ENCODE measurements around the gene GTPBP2. TPM values are rescaled to one million over a fixed set of nuclear protein-coding genes. Genes with fewer than 3 reads are reported as not detected.

The GTPBP2 gene
- total and polyA plus RNA-seq, 2 of the 13 experiments (the other 11 are each of a cell fraction or from before 2014, with no cell fraction given): 26.9 to 88.2 TPM

DNA sequence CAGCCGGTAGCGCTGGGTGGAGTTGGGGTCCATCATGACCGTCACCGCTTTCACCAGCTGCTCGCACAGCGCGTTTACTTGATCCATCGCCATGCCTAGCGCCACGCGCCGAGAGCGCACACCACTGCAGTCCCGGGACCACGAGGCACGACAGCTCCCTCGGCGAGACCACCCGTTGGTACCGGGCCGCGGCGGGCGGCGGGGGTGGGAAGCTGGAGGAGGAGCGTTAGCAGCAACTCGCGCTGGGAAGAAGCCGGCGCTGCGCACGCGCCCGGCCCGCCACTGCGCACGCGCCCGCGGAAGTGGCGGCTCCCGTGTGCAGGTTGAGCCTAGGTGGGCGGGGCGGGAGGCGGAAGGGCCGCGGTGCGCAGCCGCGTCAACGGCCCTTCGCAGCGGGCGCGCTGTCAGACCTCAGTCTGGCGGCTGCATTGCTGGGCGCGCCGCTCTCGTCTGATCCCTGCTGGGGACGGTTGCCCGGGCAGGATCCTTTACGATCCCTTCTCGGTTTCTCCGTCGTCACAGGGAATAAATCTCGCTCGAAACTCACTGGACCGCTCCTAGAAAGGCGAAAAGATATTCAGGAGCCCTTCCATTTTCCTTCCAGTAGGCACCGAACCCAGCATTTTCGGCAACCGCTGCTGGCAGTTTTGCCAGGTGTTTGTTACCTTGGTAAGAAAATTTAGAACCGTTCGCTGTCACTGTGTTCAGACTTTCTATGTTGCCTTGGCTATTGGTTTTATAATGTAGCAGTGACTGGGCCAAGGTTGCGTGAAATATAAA, 53.1 kb downstream of the GTPBP2 start, which contains the start of the genes POLH and XPO5 (continued):
- TF ChIP-seq ZNF761 (CRISPR knock-in tag; conservative IDR thresholded peaks at IDR 0.05) (peak; percentile 60; the same call in 1 of the 2 replicates), ATAD3A (CRISPR knock-in tag; IDR thresholded peaks at IDR 0.05) (no peak), ZNF792 (CRISPR knock-in tag; IDR thresholded peaks at IDR 0.05) (peak; percentile 84), ZNF224 (CRISPR knock-in tag; IDR thresholded peaks at IDR 0.05) (peak; percentile 20; the same call in 1 of the 2 replicates), ZNF850 (CRISPR knock-in tag; conservative IDR thresholded peaks at IDR 0.05) (no peak; the same call in 1 of the 2 replicates), ARNT2 (CRISPR knock-in tag; IDR thresholded peaks at IDR 0.05; ENCODE audit: low read depth) (peak; percentile 94), ZNF121 (CRISPR knock-in tag; IDR thresholded peaks at IDR 0.05) (0 out of 2 replicates have a peak, but pooled peaks have one; percentile 25), ZKSCAN5 (CRISPR knock-in tag; IDR thresholded peaks at IDR 0.05) (no peak), ATM (IDR thresholded peaks at IDR 0.05; ENCODE audit: borderline replicate concordance) (no peak), NCOA5 (CRISPR knock-in tag; IDR thresholded peaks at IDR 0.05) (no peak), ZNF776 (CRISPR knock-in tag; IDR thresholded peaks at IDR 0.05) (no peak; the same call in 1 of the 2 replicates), ZNF589 (CRISPR knock-in tag; conservative IDR thresholded peaks at IDR 0.05) (peak; percentile 96), POLR2AphosphoS2 (IDR thresholded peaks at IDR 0.05; ENCODE audit: low read depth, low read length) (no peak), ZNF10 (CRISPR knock-in tag; IDR thresholded peaks at IDR 0.05; ENCODE audit: borderline replicate concordance, low read depth) (no peak), GLI4 (CRISPR knock-in tag; IDR thresholded peaks at IDR 0.05; ENCODE audit: borderline replicate concordance) (no peak; the same call in 1 of the 2 replicates), HNRNPUL1 (IDR thresholded peaks at IDR 0.05; ENCODE audit: low read depth, low read length) (no peak), REL (CRISPR knock-in tag; conservative IDR thresholded peaks at IDR 0.05) (peak; percentile 3), BORCS8-MEF2B (CRISPR knock-in tag; IDR thresholded peaks at IDR 0.05) (peak; percentile 85), ZBTB20 (CRISPR knock-in tag; IDR thresholded peaks at IDR 0.05; ENCODE audit: borderline replicate concordance, low read depth) (no peak; the same call in 1 of the 2 replicates), XRCC5 (optimal IDR thresholded peaks at IDR 0.05; ENCODE audit: low read length) (peak; percentile 87), SP140L (CRISPR knock-in tag; IDR thresholded peaks at IDR 0.05; ENCODE audit: borderline replicate concordance) (peak; percentile 48; the same call in 1 of the 2 replicates), ZNF83 (CRISPR knock-in tag; IDR thresholded peaks at IDR 0.05; ENCODE audit: borderline replicate concordance) (no peak), ATF1 (CRISPR knock-in tag; IDR thresholded peaks at IDR 0.05) (no peak), TRIM24 (CRISPR knock-in tag; IDR thresholded peaks at IDR 0.05) (no peak)
- TF ChIP-seq, protein P1, sequence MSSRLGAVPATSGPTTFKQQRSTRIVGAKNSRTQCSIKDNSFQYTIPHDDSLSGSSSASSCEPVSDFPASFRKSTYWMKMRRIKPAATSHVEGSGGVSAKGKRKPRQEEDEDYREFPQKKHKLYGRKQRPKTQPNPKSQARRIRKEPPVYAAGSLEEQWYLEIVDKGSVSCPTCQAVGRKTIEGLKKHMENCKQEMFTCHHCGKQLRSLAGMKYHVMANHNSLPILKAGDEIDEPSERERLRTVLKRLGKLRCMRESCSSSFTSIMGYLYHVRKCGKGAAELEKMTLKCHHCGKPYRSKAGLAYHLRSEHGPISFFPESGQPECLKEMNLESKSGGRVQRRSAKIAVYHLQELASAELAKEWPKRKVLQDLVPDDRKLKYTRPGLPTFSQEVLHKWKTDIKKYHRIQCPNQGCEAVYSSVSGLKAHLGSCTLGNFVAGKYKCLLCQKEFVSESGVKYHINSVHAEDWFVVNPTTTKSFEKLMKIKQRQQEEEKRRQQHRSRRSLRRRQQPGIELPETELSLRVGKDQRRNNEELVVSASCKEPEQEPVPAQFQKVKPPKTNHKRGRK (CRISPR knock-in tag; IDR thresholded peaks at IDR 0.05): no peak
- TF ChIP-seq, protein P2, sequence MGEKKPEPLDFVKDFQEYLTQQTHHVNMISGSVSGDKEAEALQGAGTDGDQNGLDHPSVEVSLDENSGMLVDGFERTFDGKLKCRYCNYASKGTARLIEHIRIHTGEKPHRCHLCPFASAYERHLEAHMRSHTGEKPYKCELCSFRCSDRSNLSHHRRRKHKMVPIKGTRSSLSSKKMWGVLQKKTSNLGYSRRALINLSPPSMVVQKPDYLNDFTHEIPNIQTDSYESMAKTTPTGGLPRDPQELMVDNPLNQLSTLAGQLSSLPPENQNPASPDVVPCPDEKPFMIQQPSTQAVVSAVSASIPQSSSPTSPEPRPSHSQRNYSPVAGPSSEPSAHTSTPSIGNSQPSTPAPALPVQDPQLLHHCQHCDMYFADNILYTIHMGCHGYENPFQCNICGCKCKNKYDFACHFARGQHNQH (CRISPR knock-in tag; IDR thresholded peaks at IDR 0.05): peak; percentile 81
- TF ChIP-seq, protein P3, sequence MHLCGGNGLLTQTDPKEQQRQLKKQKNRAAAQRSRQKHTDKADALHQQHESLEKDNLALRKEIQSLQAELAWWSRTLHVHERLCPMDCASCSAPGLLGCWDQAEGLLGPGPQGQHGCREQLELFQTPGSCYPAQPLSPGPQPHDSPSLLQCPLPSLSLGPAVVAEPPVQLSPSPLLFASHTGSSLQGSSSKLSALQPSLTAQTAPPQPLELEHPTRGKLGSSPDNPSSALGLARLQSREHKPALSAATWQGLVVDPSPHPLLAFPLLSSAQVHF (CRISPR knock-in tag; IDR thresholded peaks at IDR 0.05): peak; percentile 84
- TF ChIP-seq, protein P4, sequence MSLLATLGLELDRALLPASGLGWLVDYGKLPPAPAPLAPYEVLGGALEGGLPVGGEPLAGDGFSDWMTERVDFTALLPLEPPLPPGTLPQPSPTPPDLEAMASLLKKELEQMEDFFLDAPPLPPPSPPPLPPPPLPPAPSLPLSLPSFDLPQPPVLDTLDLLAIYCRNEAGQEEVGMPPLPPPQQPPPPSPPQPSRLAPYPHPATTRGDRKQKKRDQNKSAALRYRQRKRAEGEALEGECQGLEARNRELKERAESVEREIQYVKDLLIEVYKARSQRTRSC (CRISPR knock-in tag; IDR thresholded peaks at IDR 0.05; ENCODE audit: low read depth): no peak
